HepG2 (cell line): Measurements from ENCODE around the gene CHTF18. TPM values are rescaled to one million over a fixed set of nuclear protein-coding genes. Genes with fewer than 3 reads are reported as not detected.
A peak's percentile ranks its signal among the peaks of the same experiment; 100 is the strongest.

Source experiments
- ATAC-seq: fragments of 200-7000 bp; cut with Tn5 transposase; 3 replicates; pipeline ENCODE4 v1.9.1; 2020; ENCODE audit warnings: mild to moderate bottlenecking, moderate library complexity
- BruUV-seq: library from RNA; stranded (reverse); fragments of 400-500 nt; replicated peaks from 2 replicates; lab custom pipeline; 2021; lab: Mats Ljungman, UMichigan
- CTCF ChIA-PET: fragments of 300-600 bp; formaldehyde crosslinking; extraction: SDS; loops from one replicate; lab custom pipeline; 2021; ENCODE audit warnings: low total read pairs, inconsistent platforms, low intra/inter-chr PET ratio; lab: Yijun Ruan, JAX
- POLR2A ChIA-PET: fragments of 350-600 bp; sonication (Branson Sonifier 250); formaldehyde crosslinking; loops from one replicate; lab custom pipeline; 2020; ENCODE audit warnings: antibody characterized with exemption, inconsistent platforms; lab: Yijun Ruan, JAX
- DNase-seq: peaks from one replicate; pipeline ENCODE4 v3.0.0-alpha.2; 2015; ENCODE audit warnings: low spot score
- FAIRE-seq: peaks from 3 replicates; lab custom pipeline; 2011; peaks lifted over from hg19 to GRCh38; lab: Jason Lieb, UNC
- H2AFZ ChIP-seq: one replicate; pipeline ENCODE4 v1.6.1; 2011; ENCODE audit warnings: low read length, inconsistent platforms
- H3K27ac ChIP-seq: fragments of 300-600 bp; 3 replicates; pipeline ENCODE4 v1.8.0; 2011; ENCODE audit warnings: mixed run types, mild to moderate bottlenecking, mixed read lengths, low read length, inconsistent platforms; ENCODE audit not compliant: insufficient read depth; ENCODE audit errors: extremely low read length
- H3K27me3 ChIP-seq, 2 experiments: fragments of 200-600 bp in 1 of 2; 2 replicates in 1 of 2; 3 replicates in 1 of 2; pipeline versions ENCODE4 v1.6.0 to v1.8.0; 2011; ENCODE audit warnings: low read length in 2 of 2, mild to moderate bottlenecking in 2 of 2, moderate library complexity in 2 of 2, inconsistent platforms in 1 of 2; ENCODE audit not compliant: insufficient read depth in 2 of 2, control insufficient read depth in 1 of 2
- H3K36me3 ChIP-seq, 2 experiments: fragments of 200-600 bp in 1 of 2; replicated peaks in 1 of 2; 2 replicates in 1 of 2; 3 replicates in 1 of 2; pipeline versions ENCODE4 v1.5.1 to v1.8.0; 2011; ENCODE audit warnings: low read length in 2 of 2, inconsistent platforms in 1 of 2; ENCODE audit not compliant: insufficient read depth in 2 of 2, control insufficient read depth in 1 of 2
- H3K4me1 ChIP-seq: 2 replicates; pipeline ENCODE4 v1.5.1; 2012; ENCODE audit warnings: low read length, inconsistent platforms; ENCODE audit not compliant: insufficient read depth
- H3K4me2 ChIP-seq: 2 replicates; pipeline ENCODE4 v1.6.0; 2011; ENCODE audit warnings: low read depth, low read length, inconsistent platforms
- H3K4me3 ChIP-seq, 3 experiments: fragments of 200-600 bp in 1 of 3; sonication (generic), shearing (Covaris generic) in 1 of 3; replicated peaks in 1 of 3; 2 replicates each; pipeline ENCODE4 v1.5.1; 2011 to 2016; ENCODE audit warnings: low read length in 3 of 3, inconsistent platforms in 2 of 3, low read depth in 2 of 3, mild to moderate bottlenecking in 2 of 3, control low read depth in 1 of 3, mixed read lengths in 1 of 3; ENCODE audit not compliant: insufficient read depth in 1 of 3
- H3K79me2 ChIP-seq: one replicate; pipeline ENCODE4 v1.6.1; 2011; ENCODE audit warnings: low read length, inconsistent platforms; ENCODE audit not compliant: insufficient read depth
- H3K9ac ChIP-seq: 2 replicates; pipeline ENCODE4 v1.6.0; 2011; ENCODE audit warnings: mild to moderate bottlenecking, low read depth, low read length, inconsistent platforms; ENCODE audit not compliant: insufficient read depth
- H3K9me3 ChIP-seq: 2 replicates; pipeline ENCODE4 v1.5.1; 2012; ENCODE audit warnings: mild to moderate bottlenecking, low read length
- H4K20me1 ChIP-seq: 2 replicates; pipeline ENCODE4 v1.6.0; 2011; ENCODE audit warnings: inconsistent platforms, mild to moderate bottlenecking, low read length, moderate library complexity; ENCODE audit not compliant: insufficient read depth
- CHCHD3 ChIP-seq: sonication (generic); formaldehyde crosslinking; IDR thresholded peaks from 2 replicates; pipeline ENCODE4 v1.8.0; 2022; ENCODE audit warnings: mild to moderate bottlenecking, missing genetic modification reagents, moderate library complexity
- HNF4A ChIP-seq: sonication (generic); formaldehyde crosslinking; IDR thresholded peaks from 2 replicates; pipeline ENCODE4 v1.4.0; 2020; ENCODE audit warnings: missing genetic modification reagents
- HOXA3 ChIP-seq: sonication (generic); formaldehyde crosslinking; IDR thresholded peaks from 2 replicates; pipeline ENCODE4 v1.5.0; 2020; ENCODE audit warnings: missing genetic modification reagents
- MED13 ChIP-seq: sonication (generic); formaldehyde crosslinking; IDR thresholded peaks from 2 replicates; pipeline ENCODE4 v1.5.0; 2020; ENCODE audit warnings: missing genetic modification reagents
- NR3C1 ChIP-seq: sonication (generic); formaldehyde crosslinking; IDR thresholded peaks from 2 replicates; pipeline ENCODE4 v1.4.0; 2020; ENCODE audit warnings: missing genetic modification reagents
- PCBP1 ChIP-seq: fragments of 200-400 bp; formaldehyde crosslinking; IDR thresholded peaks from 2 replicates; pipeline ENCODE4 v1.6.1; 2017; ENCODE audit warnings: mild to moderate bottlenecking, low read depth, low read length, borderline replicate concordance
- TCF12 ChIP-seq, 2 experiments: fragments of 450-650 bp in 1 of 2; sonication (generic) in 1 of 2; formaldehyde crosslinking in 1 of 2; IDR thresholded peaks; 2 replicates each; pipeline versions ENCODE4 v1.6.1 to v1.8.0; 2017 to 2022; ENCODE audit warnings: antibody characterized with exemption in 1 of 2, mild to moderate bottlenecking in 1 of 2, missing genetic modification reagents in 1 of 2, moderate library complexity in 1 of 2
- TRAFD1 ChIP-seq: sonication (generic); formaldehyde crosslinking; IDR thresholded peaks from 2 replicates; pipeline ENCODE4 v1.5.1; 2020; ENCODE audit warnings: missing genetic modification reagents, mild to moderate bottlenecking, borderline replicate concordance
- ZNF263 ChIP-seq: sonication (generic); formaldehyde crosslinking; IDR thresholded peaks from 2 replicates; pipeline ENCODE4 v1.4.0; 2020; ENCODE audit warnings: missing genetic modification reagents
- ZNF329 ChIP-seq: sonication (generic); formaldehyde crosslinking; IDR thresholded peaks from 2 replicates; pipeline ENCODE4 v1.9.0; 2021; ENCODE audit warnings: low read depth, mild to moderate bottlenecking, missing genetic modification reagents
- ZNF512B ChIP-seq: sonication (generic); formaldehyde crosslinking; IDR thresholded peaks from 2 replicates; pipeline ENCODE4 v1.5.1; 2020; ENCODE audit warnings: missing genetic modification reagents, mild to moderate bottlenecking, borderline replicate concordance
- ZNF724P ChIP-seq: sonication (generic); formaldehyde crosslinking; IDR thresholded peaks from 2 replicates; pipeline ENCODE4 v1.8.0; 2022; ENCODE audit warnings: missing genetic modification reagents, borderline replicate concordance
- WGBS: methylation state at CpG from one replicate; pipeline ENCODE4 v1.1.6; 2017; ENCODE audit warnings: low lambda C conversion rate; 5-methylcytosine and 5-hydroxymethylcytosine counted together
- in situ Hi-C: cut with HindIII; loops from 2 replicates; pipeline ENCODE4 v1.10.0; 2017; ENCODE audit warnings: low pct_unique_long_range_greater_than_20kb; ENCODE audit not compliant: extremely low pct_ligation_motif_present
- intact Hi-C: fragments of 100-400 bp; cut with micrococcal nuclease; formaldehyde crosslinking; loops from one replicate; pipeline ENCODE4 v1.10.0; 2022; ENCODE audit not compliant: unreplicated experiment
- polyA plus RNA-seq, 8 experiments: library from polyadenylated mRNA; depleted of rRNA in 3 of 8; stranded (reverse) in 7 of 8; unstranded in 1 of 8; fragments of >200 nt; fragmentation: Illumina TruSeq in 4 of 8; extraction: Trizol in 4 of 8; gene quantifications; 2 replicates each; pipeline versions ENCODE4 v1.2.1 to v1.2.3, GENCODE V29; 2011 to 2016; ENCODE audit warnings: low read depth in 4 of 8, missing spikeins in 1 of 8, mixed read lengths in 1 of 8; ENCODE audit not compliant: insufficient read depth in 1 of 8
- total RNA-seq, 5 experiments: library from RNA; depleted of rRNA; stranded (reverse); fragments of >200 nt; fragmentation: Illumina TruSeq; extraction: Trizol; gene quantifications; 2 replicates each; pipeline ENCODE4 v1.2.3, GENCODE V29; 2016; ENCODE audit warnings: low read depth in 1 of 5

The CHTF18 gene
- total and polyA plus RNA-seq, 2 of the 13 experiments (the other 11 are each of a cell fraction or from before 2014, with no cell fraction given), result 8.6 to 22.9 TPM

GRCh38 chr16:760065-760464 is 28.4 kb upstream of the CHTF18 start:
- H3K36me3 ChIP-seq, result no peaks in the 10 kb centered on the region
- H2AFZ ChIP-seq, result no peak overlapping the region
- ChIA-PET POLR2A (interaction anchor here (0.9 to 1.9 kb wide), 4 partner anchors 19 to 65 kb away, joined by 3 to 9 read pairs (median 4); partner anchors contain the start of genes CHTF18, CIAO3 and RPUSD1), CTCF (no interaction called here)
- in situ Hi-C loops, result no loop called here
- no peaks in the 10 kb centered on the region for H4K20me1 ChIP-seq
- peaks cover 3 to 18% of the 10 kb centered on the region in 2 experiments; a peak in 4 of 5 replicates for H3K27me3 ChIP-seq
- no peaks in the 10 kb centered on the region for H3K9me3 ChIP-seq
- H3K4me2 ChIP-seq, result no peak overlapping the region
- FAIRE-seq (no peak), ATAC-seq (no peak), DNase-seq (no peak)
- no peaks in the 10 kb centered on the region for H3K79me2 ChIP-seq
- peaks cover 32% of the 10 kb centered on the region for H3K4me1 ChIP-seq
- intact Hi-C loops, result no loop called here
- TF ChIP-seq ZNF263 (CRISPR knock-in tag) (0 out of 2 replicates have a peak, but pooled peaks have one; percentile 12), PCBP1 (peak; percentile 15; the same call in 1 of the 2 replicates), TCF12 (IDR thresholded peaks at IDR 0.05) (no peak), TCF12 (CRISPR knock-in tag; IDR thresholded peaks at IDR 0.05) (no peak)
- TF ChIP-seq, all 625 proteins: peak for 2
- Histone ChIP-seq H3K4me3 (no peak overlapping the region), H3K27ac (no peak overlapping the region), H3K9ac (no peak overlapping the region)
- no TSS peak for BruUV-seq
- WGBS, result 58% methylated on average over 4 of the region's 15 CpGs

GRCh38 chr16:760545-761343 is 27.7 kb upstream of the CHTF18 start, which contains the start of gene MSLN:
Gene MSLN, plus strand, starts transcription at chr16:760734. Its CDS starts 1,947 bp downstream, at chr16:762681.
- Histone ChIP-seq H3K79me2 (no peaks in the 10 kb centered on the region), H3K4me2 (peak within 1 kb of the TSS; percentile 84), H3K36me3 (no peaks in the 10 kb centered on the region), H3K9me3 (no peaks in the 10 kb centered on the region), H3K4me3 (peak within 1 kb of the TSS; percentile 40 to 68 (median 41); a peak in 5 of 6 replicates), H4K20me1 (no peaks in the 10 kb centered on the region), H3K4me1 (peaks cover 32% of the 10 kb centered on the region), H2AFZ (no peak within 1 kb of the TSS), H3K27me3 (peaks cover 3 to 17% of the 10 kb centered on the region in 2 experiments; a peak in 4 of 5 replicates), H3K9ac (peak within 1 kb of the TSS; percentile 19; the same call in 1 of the 2 replicates), H3K27ac (no peak within 1 kb of the TSS)
- WGBS, result 8% methylated on average over 11 of the region's 37 CpGs
- FAIRE-seq, result no peak
- intact Hi-C loops (no loop called here), in situ Hi-C loops (no loop called here)
- TSS peak; percentile 50 for BruUV-seq
- ATAC-seq, result peak; percentile 76
- POLR2A ChIA-PET, result interaction anchor here (0.8 to 2.0 kb wide), 14 partner anchors 9 to 66 kb away, joined by 3 to 18 read pairs (median 4); partner anchors contain the start of genes ANTKMT, CCDC78, CHTF18 and CIAO3
- CTCF ChIA-PET, result no interaction called here
- DNase-seq, result peak; percentile 61
- peak; percentile 59; the same call in 1 of the 2 replicates for TF ChIP-seq ZNF512B
- TF ChIP-seq NR3C1 (CRISPR knock-in tag), result no peak
- TF ChIP-seq CHCHD3 (CRISPR knock-in tag), result no peak
- TF ChIP-seq HNF4A, result peak; percentile 79
- no peak for TF ChIP-seq TRAFD1 (CRISPR knock-in tag)
- no peak for TF ChIP-seq MED13 (CRISPR knock-in tag)
- TF ChIP-seq ZNF329 (CRISPR knock-in tag), result no peak
- no peak for TF ChIP-seq ZNF724P
- peak; percentile 36 for TF ChIP-seq HOXA3 (CRISPR knock-in tag)
